HepG2 (cell line): ENCODE results near the gene RGS8.

Source experiments
- CBX2 ChIP-seq, 2 experiments: fragments of 200-600 bp in 1 of 2; sonication (generic); formaldehyde crosslinking in 1 of 2; IDR thresholded peaks; 2 replicates each; pipeline versions ENCODE4 v1.7.0 to v1.8.1; 2018 to 2022; ENCODE audit warnings: low read depth in 2 of 2, low read length in 1 of 2, mild to moderate bottlenecking in 1 of 2, missing genetic modification reagents in 1 of 2
- GABPA ChIP-seq, 2 experiments: IDR thresholded peaks; 2 replicates each; pipeline ENCODE4 v1.6.1; 2011 to 2016; ENCODE audit warnings: low read depth in 2 of 2, low read length in 1 of 2, missing biosample characterization in 1 of 2, missing genetic modification characterization in 1 of 2
- SIX4 ChIP-seq: sonication (generic); formaldehyde crosslinking; IDR thresholded peaks from 2 replicates; pipeline ENCODE4 v1.4.0; 2020; ENCODE audit warnings: missing genetic modification reagents
- ZNF30 ChIP-seq: sonication (generic); formaldehyde crosslinking; IDR thresholded peaks from 2 replicates; pipeline ENCODE4 v1.5.0; 2020; ENCODE audit warnings: mild to moderate bottlenecking, missing genetic modification reagents

GRCh38 chr1:182667848-182668505 is 16.4 kb downstream of the RGS8 start:
- no peak for TF ChIP-seq GABPA (IDR thresholded peaks at IDR 0.05; ENCODE audit: low read depth, low read length)
- TF ChIP-seq GABPA (CRISPR knock-in tag; IDR thresholded peaks at IDR 0.05; ENCODE audit: low read depth), result no peak
- TF ChIP-seq SIX4 (CRISPR knock-in tag), result no peak
- no peak for TF ChIP-seq CBX2 (IDR thresholded peaks at IDR 0.05; ENCODE audit: low read depth, low read length)
- no peak for TF ChIP-seq CBX2 (CRISPR knock-in tag; IDR thresholded peaks at IDR 0.05; ENCODE audit: low read depth)
- TF ChIP-seq ZNF30 (CRISPR knock-in tag), result no peak
